Esophagus muscularis mucosa (tissue), 4 donors: ENCODE data around the gene SEH1L. TPM values are rescaled to one million over a fixed set of nuclear protein-coding genes. Genes with fewer than 3 reads are reported as not detected.

Experiments
- DNase-seq: peaks from one replicate; pipeline ENCODE4 v3.0.0-alpha.2; 2017; ENCODE audit errors: extremely low spot score
- H3K27ac ChIP-seq, 4 donors: fragments of 200-600 bp; sonication (generic); replicated peaks in 1 of 4; 1 replicate in 3 of 4; 2 replicates in 1 of 4; pipeline ENCODE4 v1.5.1; 2016 to 2019; ENCODE audit warnings: mild to moderate bottlenecking in 1 of 4
- H3K27me3 ChIP-seq, 4 donors: fragments of 200-600 bp; sonication (generic); one replicate each; pipeline versions ENCODE4 v1.5.1 to v1.6.0; 2016 to 2019
- H3K36me3 ChIP-seq, 4 donors: fragments of 200-600 bp; sonication (generic); one replicate each; pipeline ENCODE4 v1.5.1; 2016 to 2019
- H3K4me1 ChIP-seq, 4 donors: fragments of 200-600 bp; sonication (generic); one replicate each; pipeline ENCODE4 v1.5.1; 2016 to 2019
- H3K4me3 ChIP-seq, 4 donors: fragments of 200-600 bp; sonication (generic); 1 replicate in 2 of 4; 2 replicates in 2 of 4; pipeline ENCODE4 v1.5.1; 2016 to 2019; ENCODE audit warnings: mild to moderate bottlenecking in 4 of 4, moderate library complexity in 1 of 4
- H3K9me3 ChIP-seq, 4 donors: fragments of 200-600 bp; sonication (generic); 1 replicate in 3 of 4; 2 replicates in 1 of 4; pipeline ENCODE4 v1.5.1; 2016 to 2019
- CTCF ChIP-seq, 3 experiments: fragments of 200-600 bp in 2 of 3; fragments of 450-650 bp in 1 of 3; sonication (generic) in 2 of 3; IDR thresholded peaks; one replicate each; pipeline ENCODE4 v1.5.1; 2017 to 2019; ENCODE audit warnings: antibody characterized with exemption in 3 of 3, mild to moderate bottlenecking in 2 of 3, moderate library complexity in 1 of 3
- EP300 ChIP-seq: sonication (generic); formaldehyde crosslinking; IDR thresholded peaks from one replicate; pipeline ENCODE4 v1.6.1; 2017; ENCODE audit warnings: antibody characterized with exemption
- POLR2A ChIP-seq: fragments of 450-650 bp; IDR thresholded peaks from one replicate; pipeline ENCODE4 v1.6.1; 2017; ENCODE audit warnings: antibody characterized with exemption, moderate library complexity, mild to moderate bottlenecking, low read depth
- POLR2AphosphoS5 ChIP-seq, 2 donors: sonication (generic); formaldehyde crosslinking; IDR thresholded peaks; one replicate each; pipeline ENCODE4 v1.6.1; 2017; ENCODE audit warnings: antibody characterized with exemption in 2 of 2
- WGBS: methylation state at CpG from one replicate; pipeline ENCODE4 v1.1.5; 2018; 5-methylcytosine and 5-hydroxymethylcytosine counted together
- intact Hi-C: fragments of 100-400 bp; cut with DNase I; formaldehyde crosslinking; loops from one replicate; pipeline ENCODE4 v1.15.1; 2023
- total RNA-seq, 4 donors: library from RNA; depleted of rRNA; stranded (reverse); fragments of >200 nt; gene quantifications; one replicate each; pipeline versions ENCODE4 v1.1.0 to v1.2.1, GENCODE V29; 2016

Gene SEH1L
- total RNA-seq, 4 donors from 2014 or later = 18.0 to 42.6 (median 23.2) TPM

- TF ChIP-seq CTCF (IDR thresholded peaks at IDR 0.05) = no peak
- no peak for TF ChIP-seq POLR2A
- TF ChIP-seq EP300 = no peak
- TF ChIP-seq POLR2AphosphoS5 (IDR thresholded peaks at IDR 0.05) = no peak
- intact Hi-C loops = no loop called here
- DNase-seq = no peak
- H3K4me1 ChIP-seq = no peaks in the 10 kb centered on the region
- no peaks in the 10 kb centered on the region for H3K27me3 ChIP-seq
- H3K4me3 ChIP-seq = no peak overlapping the region
- no peaks in the 10 kb centered on the region for H3K9me3 ChIP-seq
- 96% methylated on average over 4 of the region's 4 CpGs for WGBS
- peaks cover 28 to 98% (median 77%) of the 10 kb centered on the region in 4 donors for H3K36me3 ChIP-seq
- no peak overlapping the region for H3K27ac ChIP-seq
These were observed 67.0 kb downstream of the SEH1L start for GRCh38 chr18:13014818-13015217.

GRCh38 chr18:13017247-13017875 is 69.5 kb downstream of the SEH1L start:
- Histone ChIP-seq H3K27me3 (no peaks in the 10 kb centered on the region), H3K4me3 (no peak overlapping the region), H3K36me3 (peaks cover 31 to 87% (median 67%) of the 10 kb centered on the region in 4 donors), H3K9me3 (peaks cover 0 to 3% (median 0%) of the 10 kb centered on the region in 4 donors), H3K4me1 (no peaks in the 10 kb centered on the region), H3K27ac (no peak overlapping the region)
- TF ChIP-seq POLR2A (no peak), CTCF (IDR thresholded peaks at IDR 0.05) (no peak), EP300 (no peak), POLR2AphosphoS5 (IDR thresholded peaks at IDR 0.05) (no peak)
- no peak for DNase-seq
- WGBS = 91% methylated on average over 2 of the region's 2 CpGs
- intact Hi-C loops = no loop called here

- peaks cover 0 to 5% (median 0%) of the 10 kb centered on the region in 4 donors for H3K9me3 ChIP-seq
- DNase-seq = no peak
- H3K27ac ChIP-seq = no peak overlapping the region
- WGBS = 94% methylated on average over 2 of the region's 2 CpGs
- no peak for TF ChIP-seq EP300
- no peak for TF ChIP-seq POLR2A
- TF ChIP-seq CTCF (IDR thresholded peaks at IDR 0.05) = no peak
- no peak for TF ChIP-seq POLR2AphosphoS5 (IDR thresholded peaks at IDR 0.05)
- H3K4me3 ChIP-seq = no peak overlapping the region
- H3K27me3 ChIP-seq = no peaks in the 10 kb centered on the region
- peaks cover 33 to 82% (median 62%) of the 10 kb centered on the region in 4 donors for H3K36me3 ChIP-seq
- H3K4me1 ChIP-seq = no peaks in the 10 kb centered on the region
- intact Hi-C loops = no loop called here
These were observed 70.6 kb downstream of the SEH1L start for GRCh38 chr18:13018374-13018773.

- peaks cover 0 to 5% (median 0%) of the 10 kb centered on the region in 4 donors for H3K9me3 ChIP-seq
These were observed 71.5 kb downstream of the SEH1L start for GRCh38 chr18:13019301-13019700.

More at GRCh38 chr18:13019301-13019700, 71.5 kb downstream of the SEH1L start:
- Histone ChIP-seq H3K27ac (no peak overlapping the region), H3K27me3 (no peaks in the 10 kb centered on the region), H3K36me3 (peaks cover 33 to 78% (median 61%) of the 10 kb centered on the region in 4 donors), H3K4me1 (no peaks in the 10 kb centered on the region), H3K4me3 (no peak overlapping the region)
- DNase-seq = no peak
- TF ChIP-seq POLR2AphosphoS5 (IDR thresholded peaks at IDR 0.05) (no peak), EP300 (no peak), CTCF (IDR thresholded peaks at IDR 0.05) (no peak), POLR2A (no peak)
- WGBS = 77% methylated on average over 3 of the region's 3 CpGs
- intact Hi-C loops = no loop called here
